NB4 (cell line): ENCODE data around the gene CNTNAP2.
A peak's percentile ranks its signal among the peaks of the same experiment; 100 is the strongest.

ENCODE experiments used
- DNase-seq: peaks from one replicate; pipeline ENCODE4 v3.0.0; 2010; ENCODE audit warnings: low read depth
- H3K4me3 ChIP-seq: one replicate; pipeline ENCODE4 v1.5.1; 2011; ENCODE audit warnings: mild to moderate bottlenecking, low read depth, low read length, moderate library complexity
- CTCF ChIP-seq: IDR thresholded peaks from one replicate; pipeline ENCODE4 v1.5.1; 2012; ENCODE audit warnings: low read depth, low read length
- MAX ChIP-seq: IDR thresholded peaks from 2 replicates; pipeline ENCODE4 v1.6.1; 2011; ENCODE audit warnings: low read depth, low read length
- MYC ChIP-seq: IDR thresholded peaks from 2 replicates; pipeline ENCODE4 v1.6.1; 2011; ENCODE audit warnings: low read depth, low read length
- POLR2A ChIP-seq: IDR thresholded peaks from 2 replicates; pipeline ENCODE4 v1.6.1; 2011; ENCODE audit warnings: mild to moderate bottlenecking; ENCODE audit not compliant: insufficient read length; ENCODE audit errors: extremely low read depth

Gene CNTNAP2

GRCh38 chr7:148274118-148274517 is 2157.5 kb downstream of the CNTNAP2 start:
- no peak for DNase-seq
- H3K4me3 ChIP-seq = no peak overlapping the region
- TF ChIP-seq POLR2A (no peak), MAX (no peak), CTCF (no peak), MYC (no peak)

- DNase-seq = no peak
- no peak for TF ChIP-seq CTCF
- no peak overlapping the region for H3K4me3 ChIP-seq
These were observed 2158.8 kb downstream of the CNTNAP2 start for GRCh38 chr7:148275359-148275890.

- TF ChIP-seq MYC = no peak
- no peak for TF ChIP-seq MAX
- no peak for TF ChIP-seq CTCF
- no peak for TF ChIP-seq POLR2A
- no peak for DNase-seq
- H3K4me3 ChIP-seq = no peak overlapping the region
These were observed 2159.9 kb downstream of the CNTNAP2 start for GRCh38 chr7:148276314-148277041.

GRCh38 chr7:148277042-148277660 is 2160.6 kb downstream of the CNTNAP2 start:
- TF ChIP-seq MAX (no peak), POLR2A (no peak), CTCF (no peak), MYC (no peak)
- no peak overlapping the region for H3K4me3 ChIP-seq
- no peak for DNase-seq

GRCh38 chr7:148286150-148286549 is 2169.5 kb downstream of the CNTNAP2 start:
- TF ChIP-seq CTCF (peak; percentile 66), POLR2A (no peak), MAX (no peak), MYC (no peak)
- peak; percentile 28 for DNase-seq

More at GRCh38 chr7:148286150-148286549, 2169.5 kb downstream of the CNTNAP2 start:
- no peak overlapping the region for H3K4me3 ChIP-seq
